ENCODE measurements around the gene SPEG. TPM values are rescaled to one million over a fixed set of nuclear protein-coding genes. Genes with fewer than 3 reads are reported as not detected.

The SPEG gene
- total RNA-seq, 2 donors from 2014 or later, result 0.79 to 1.7 TPM

- H3K4me1 Mint-ChIP-seq, result no peaks in the 10 kb centered on the region
- peaks cover 5% of the 10 kb centered on the region for H3K27me3 Mint-ChIP-seq
- H3K4me3 Mint-ChIP-seq, result no peak overlapping the region
- peaks cover 32% of the 10 kb centered on the region for H3K36me3 Mint-ChIP-seq (ENCODE audit: low read depth)
- no peak for ATAC-seq (replicated peaks)
- no peak overlapping the region for H3K27ac Mint-ChIP-seq
- H3K9me3 Mint-ChIP-seq, result no peaks in the 10 kb centered on the region
Measured at GRCh38 chr2:219538956-219539788, 104.5 kb downstream of the SPEG start.

GRCh38 chr2:219539926-219540678 lies 105.5 kb downstream of the SPEG start:
- ATAC-seq (replicated peaks), result no peak
- peaks cover 5% of the 10 kb centered on the region for H3K27me3 Mint-ChIP-seq

GRCh38 chr2:219540784-219541504 lies 106.3 kb downstream of the SPEG start:
- peak overlapping the region; percentile 84 for H3K4me3 Mint-ChIP-seq
- peaks cover 32% of the 10 kb centered on the region for H3K36me3 Mint-ChIP-seq (ENCODE audit: low read depth)
- no peak for ATAC-seq (replicated peaks)
- H3K4me1 Mint-ChIP-seq, result peaks cover 6% of the 10 kb centered on the region
- H3K9me3 Mint-ChIP-seq, result no peaks in the 10 kb centered on the region
- H3K27me3 Mint-ChIP-seq, result no peaks in the 10 kb centered on the region
- H3K27ac Mint-ChIP-seq, result no peak overlapping the region

More at GRCh38 chr2:219539926-219540678, 105.5 kb downstream of the SPEG start:
- Mint-ChIP-seq H3K27ac (no peak overlapping the region), H3K36me3 (ENCODE audit: low read depth) (peaks cover 32% of the 10 kb centered on the region), H3K4me3 (no peak overlapping the region), H3K4me1 (peaks cover 6% of the 10 kb centered on the region), H3K9me3 (no peaks in the 10 kb centered on the region)

GRCh38 chr2:219541611-219542180 lies 107.1 kb downstream of the SPEG start:
- Mint-ChIP-seq H3K27me3 (no peaks in the 10 kb centered on the region), H3K27ac (no peak overlapping the region), H3K36me3 (ENCODE audit: low read depth) (peaks cover 32% of the 10 kb centered on the region), H3K4me3 (peak overlapping the region; percentile 84), H3K9me3 (no peaks in the 10 kb centered on the region), H3K4me1 (peaks cover 6% of the 10 kb centered on the region)
- peak; percentile 54 for ATAC-seq (replicated peaks)

GRCh38 chr2:219542931-219543595 lies 108.4 kb downstream of the SPEG start:
- H3K36me3 Mint-ChIP-seq (ENCODE audit: low read depth), result peaks cover 32% of the 10 kb centered on the region
- H3K4me3 Mint-ChIP-seq, result peak overlapping the region; percentile 84
- no peaks in the 10 kb centered on the region for H3K27me3 Mint-ChIP-seq
- peak; percentile 58 for ATAC-seq (replicated peaks)
- H3K27ac Mint-ChIP-seq, result peak overlapping the region; percentile 55
- no peaks in the 10 kb centered on the region for H3K9me3 Mint-ChIP-seq
- peaks cover 6% of the 10 kb centered on the region for H3K4me1 Mint-ChIP-seq

GRCh38 chr2:219543596-219544358 lies 109.1 kb downstream of the SPEG start, which contains the start of the genes CHPF and TMEM198:
Gene CHPF, minus strand, starts transcription at chr2:219543809. Its CDS starts 271 bp downstream, at chr2:219543538.
Gene TMEM198, plus strand, starts transcription at chr2:219544028. Its CDS starts 700 bp downstream, at chr2:219544728.
- Mint-ChIP-seq H3K4me3 (peak within 1 kb of the TSS; percentile 84), H3K27me3 (peaks cover 5% of the 10 kb centered on the region), H3K9me3 (no peaks in the 10 kb centered on the region), H3K27ac (peak within 1 kb of the TSS; percentile 75), H3K36me3 (ENCODE audit: low read depth) (peaks cover 27% of the 10 kb centered on the region), H3K4me1 (peaks cover 6% of the 10 kb centered on the region)
- ATAC-seq (replicated peaks), result peak; percentile 85

GRCh38 chr2:219544567-219544966 lies 109.9 kb downstream of the SPEG start:
- peaks cover 6% of the 10 kb centered on the region for H3K4me1 Mint-ChIP-seq
- ATAC-seq (replicated peaks), result no peak
- peak overlapping the region; percentile 84 for H3K4me3 Mint-ChIP-seq
- H3K27ac Mint-ChIP-seq, result peak overlapping the region; percentile 75
- peaks cover 20% of the 10 kb centered on the region for H3K36me3 Mint-ChIP-seq (ENCODE audit: low read depth)
- no peaks in the 10 kb centered on the region for H3K9me3 Mint-ChIP-seq
- peaks cover 5% of the 10 kb centered on the region for H3K27me3 Mint-ChIP-seq

- Mint-ChIP-seq H3K27ac (peak overlapping the region; percentile 75), H3K4me3 (peak overlapping the region; percentile 84), H3K27me3 (peaks cover 5% of the 10 kb centered on the region), H3K36me3 (ENCODE audit: low read depth) (peaks cover 12% of the 10 kb centered on the region), H3K4me1 (peaks cover 6% of the 10 kb centered on the region), H3K9me3 (no peaks in the 10 kb centered on the region)
- no peak for ATAC-seq (replicated peaks)
Measured at GRCh38 chr2:219545295-219545942, 110.8 kb downstream of the SPEG start.

GRCh38 chr2:219545943-219546352 lies 111.3 kb downstream of the SPEG start:
- Mint-ChIP-seq H3K4me1 (peaks cover 9% of the 10 kb centered on the region), H3K27me3 (peaks cover 8% of the 10 kb centered on the region), H3K27ac (no peak overlapping the region), H3K36me3 (ENCODE audit: low read depth) (peaks cover 7% of the 10 kb centered on the region), H3K9me3 (no peaks in the 10 kb centered on the region), H3K4me3 (no peak overlapping the region)
- ATAC-seq (replicated peaks), result no peak

- Mint-ChIP-seq H3K9me3 (no peaks in the 10 kb centered on the region), H3K27me3 (peaks cover 14% of the 10 kb centered on the region), H3K27ac (no peak overlapping the region), H3K4me1 (peaks cover 11% of the 10 kb centered on the region), H3K36me3 (ENCODE audit: low read depth) (no peaks in the 10 kb centered on the region), H3K4me3 (no peak overlapping the region)
- no peak for ATAC-seq (replicated peaks)
Measured at GRCh38 chr2:219547621-219548020, 113.0 kb downstream of the SPEG start.
